Measurements from ENCODE around the gene RPE.
A peak's percentile ranks its signal among the peaks of the same experiment; 100 is the strongest.

The RPE gene

DNA sequence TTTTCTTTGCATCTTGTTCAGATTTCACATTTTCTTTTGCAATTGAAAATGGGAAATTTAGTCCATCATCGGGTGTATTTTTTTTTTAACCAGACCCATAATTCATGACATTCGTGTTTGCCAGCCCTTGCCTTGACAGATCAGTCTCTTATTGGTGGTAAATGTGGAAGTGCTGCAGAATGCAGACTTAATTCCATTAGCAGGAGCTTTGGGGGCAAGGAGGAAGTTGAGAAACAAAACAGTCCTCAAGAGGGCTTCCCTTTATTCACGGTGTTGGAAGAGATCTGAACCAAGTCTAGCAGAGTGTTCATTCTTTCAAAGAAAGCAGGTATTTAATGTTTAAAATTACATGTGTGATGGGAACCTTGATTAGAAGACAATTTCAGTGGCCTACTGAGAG lies 16.6 kb upstream of the RPE start:
- TF ChIP-seq, protein P1, sequence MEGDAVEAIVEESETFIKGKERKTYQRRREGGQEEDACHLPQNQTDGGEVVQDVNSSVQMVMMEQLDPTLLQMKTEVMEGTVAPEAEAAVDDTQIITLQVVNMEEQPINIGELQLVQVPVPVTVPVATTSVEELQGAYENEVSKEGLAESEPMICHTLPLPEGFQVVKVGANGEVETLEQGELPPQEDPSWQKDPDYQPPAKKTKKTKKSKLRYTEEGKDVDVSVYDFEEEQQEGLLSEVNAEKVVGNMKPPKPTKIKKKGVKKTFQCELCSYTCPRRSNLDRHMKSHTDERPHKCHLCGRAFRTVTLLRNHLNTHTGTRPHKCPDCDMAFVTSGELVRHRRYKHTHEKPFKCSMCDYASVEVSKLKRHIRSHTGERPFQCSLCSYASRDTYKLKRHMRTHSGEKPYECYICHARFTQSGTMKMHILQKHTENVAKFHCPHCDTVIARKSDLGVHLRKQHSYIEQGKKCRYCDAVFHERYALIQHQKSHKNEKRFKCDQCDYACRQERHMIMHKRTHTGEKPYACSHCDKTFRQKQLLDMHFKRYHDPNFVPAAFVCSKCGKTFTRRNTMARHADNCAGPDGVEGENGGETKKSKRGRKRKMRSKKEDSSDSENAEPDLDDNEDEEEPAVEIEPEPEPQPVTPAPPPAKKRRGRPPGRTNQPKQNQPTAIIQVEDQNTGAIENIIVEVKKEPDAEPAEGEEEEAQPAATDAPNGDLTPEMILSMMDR (conservative IDR thresholded peaks at IDR 0.05) = no peak
- no peak overlapping the region for H3K27ac ChIP-seq

DNA sequence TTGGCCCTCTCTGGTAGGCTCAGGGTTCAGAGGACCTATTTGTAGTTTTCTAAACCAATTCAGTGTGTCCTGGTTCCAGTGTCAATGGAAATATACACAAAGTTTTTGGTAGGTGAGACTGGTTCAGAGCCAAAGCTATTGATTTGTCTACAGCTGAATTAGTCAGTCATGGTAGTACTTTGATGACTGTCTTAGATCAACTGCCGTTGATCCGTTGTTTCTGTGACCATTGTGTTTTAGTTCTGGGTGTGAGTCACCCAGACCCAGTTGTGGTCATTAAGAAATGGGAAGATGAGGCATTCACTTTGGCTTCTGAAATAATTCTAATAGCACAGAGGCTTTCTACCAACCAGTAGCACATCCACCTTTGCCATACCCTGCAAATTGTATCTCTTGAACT lies 16.0 kb upstream of the RPE start:
- no peak overlapping the region for H3K27ac ChIP-seq
- TF ChIP-seq, protein P1 (conservative IDR thresholded peaks at IDR 0.05) = no peak

DNA sequence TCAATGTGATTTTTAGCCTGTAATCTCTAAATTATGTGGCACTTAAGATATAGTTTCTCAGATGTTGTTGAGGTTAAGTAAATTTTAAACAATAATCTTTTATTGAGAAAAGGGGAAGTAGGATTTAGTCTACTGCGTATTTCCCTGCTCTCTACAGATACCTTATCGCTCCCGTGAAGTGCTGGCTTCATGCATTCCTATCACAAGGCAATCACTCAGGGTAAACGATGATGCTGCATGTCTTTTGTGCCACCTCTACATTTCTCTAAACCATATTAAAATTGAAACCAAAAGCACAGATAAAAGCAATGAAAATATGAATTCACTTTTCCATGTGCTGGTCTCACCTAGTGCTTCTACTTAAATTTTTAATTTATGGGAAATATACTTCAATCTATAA lies 14.4 kb upstream of the RPE start:
- TF ChIP-seq, protein P1 (conservative IDR thresholded peaks at IDR 0.05) = no peak
- H3K27ac ChIP-seq = no peak overlapping the region

DNA sequence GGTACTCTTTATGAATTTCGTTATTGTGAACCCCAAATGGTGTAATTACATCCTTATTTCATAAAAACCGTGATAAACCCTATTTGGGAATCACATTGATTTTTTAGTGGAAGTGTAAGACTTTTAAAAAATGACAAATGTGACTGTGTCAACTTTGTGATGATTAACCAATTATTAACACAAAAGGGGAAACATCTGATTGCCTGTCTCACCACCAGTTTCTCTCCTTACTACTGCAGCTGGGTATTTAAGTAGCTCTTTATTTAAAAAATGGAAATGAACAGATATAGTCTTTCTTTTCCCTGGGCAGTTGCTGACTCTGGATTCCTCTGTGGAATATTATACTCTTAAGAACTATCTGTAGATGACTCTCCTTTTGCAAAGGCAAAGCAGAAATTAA lies 11.6 kb upstream of the RPE start:
- H3K27ac ChIP-seq = no peak overlapping the region
- TF ChIP-seq, protein P1 (conservative IDR thresholded peaks at IDR 0.05) = no peak

DNA sequence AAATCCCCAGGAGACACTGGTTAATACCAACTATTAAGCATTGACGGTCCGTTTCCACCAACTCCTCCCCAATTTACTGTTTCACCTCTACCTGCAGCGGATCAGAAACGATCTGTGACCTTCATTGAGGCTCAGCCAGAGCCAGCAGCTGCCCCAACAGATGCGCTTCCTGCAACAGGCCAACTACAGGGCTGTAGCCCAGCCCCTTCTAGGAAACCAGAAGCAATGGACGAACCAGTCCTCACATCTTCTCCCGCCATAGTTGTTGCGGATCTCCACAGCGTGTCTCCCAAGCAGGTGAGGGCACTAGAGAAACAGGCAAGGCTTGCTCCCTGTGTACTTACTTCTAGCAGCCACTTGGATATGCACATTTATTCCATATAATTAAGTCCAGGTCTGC lies 8.5 kb upstream of the RPE start:
- no peak overlapping the region for H3K27ac ChIP-seq
- TF ChIP-seq, protein P1 (conservative IDR thresholded peaks at IDR 0.05) = no peak

DNA sequence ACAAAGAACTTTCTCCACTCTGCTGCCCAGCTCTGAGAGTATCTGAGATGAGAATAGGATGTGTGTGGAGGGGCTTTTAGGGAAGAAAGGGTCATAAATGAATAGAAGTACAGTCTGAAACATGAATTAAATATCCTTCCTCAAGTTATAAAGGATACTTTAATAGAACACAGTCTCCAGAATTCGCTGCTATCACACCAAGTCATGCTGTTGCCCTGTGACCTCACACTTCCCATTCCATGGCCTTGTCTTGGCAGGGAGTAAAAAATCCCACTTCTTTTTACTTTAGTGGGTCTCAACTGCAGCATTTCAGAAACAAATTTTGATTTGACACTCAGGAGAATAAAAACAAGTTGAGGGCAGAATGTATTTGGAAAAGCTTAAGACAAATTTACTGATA lies 3.8 kb upstream of the RPE start:
- H3K27ac ChIP-seq = no peak overlapping the region
- TF ChIP-seq, protein P1 (conservative IDR thresholded peaks at IDR 0.05) = no peak

DNA sequence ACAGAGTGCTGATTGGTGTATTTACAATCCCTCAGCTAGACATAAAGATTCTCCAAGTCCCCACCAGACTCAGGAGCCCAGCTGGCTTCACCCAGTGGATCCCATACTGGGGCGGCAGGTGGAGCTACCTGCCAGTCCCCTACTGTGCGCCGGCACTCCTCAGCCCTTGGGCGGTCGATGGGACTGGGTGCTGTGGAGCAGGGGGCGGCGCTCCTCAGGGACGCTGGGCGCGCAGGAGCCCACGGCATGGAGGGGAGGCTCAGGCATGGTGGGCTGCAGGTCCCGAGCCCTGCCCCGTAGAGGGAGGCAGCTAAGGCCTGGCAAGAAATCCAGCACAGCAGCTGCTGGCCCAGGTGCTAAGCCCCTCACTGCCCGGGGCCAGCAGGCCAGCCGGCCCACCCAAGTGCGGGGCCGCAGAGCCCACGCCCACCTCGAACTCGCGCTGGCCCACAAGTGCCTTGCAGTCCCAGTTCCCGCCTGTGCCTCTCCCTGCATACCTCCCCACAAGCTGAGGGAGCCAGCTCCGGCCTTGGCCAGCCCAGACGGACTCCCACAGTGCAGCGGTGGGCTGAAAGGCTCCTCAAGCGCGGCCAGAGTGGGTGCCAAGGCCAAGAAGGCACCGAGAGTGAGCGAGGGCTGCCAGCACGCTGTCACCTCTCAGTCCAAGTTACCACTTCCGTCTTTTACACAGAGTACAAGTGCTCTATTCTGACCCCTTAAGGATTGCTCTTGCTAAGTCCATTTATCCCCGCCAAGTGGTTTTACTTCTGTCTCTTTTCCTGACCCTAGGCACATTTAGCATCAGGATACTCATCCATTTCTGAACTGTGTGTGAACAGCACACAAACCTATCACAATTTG lies 1.7 kb upstream of the RPE start:
- peak overlapping the region; percentile 85; the same call in 1 of the 2 replicates for H3K27ac ChIP-seq
- TF ChIP-seq, protein P1 (conservative IDR thresholded peaks at IDR 0.05) = no peak

All from VCaP (cell line).